Activated CD8-positive, alpha-beta memory T cell treated with anti-CD3 and anti-CD28 coated beads, Interleukin-2, amount 50 U/mL, for 24 hours (primary cell): ENCODE data around the gene FUT4.
"Not testable (repeated sequence)": the region's sequence is repeated elsewhere in the genome, so short reads cannot be mapped to it uniquely, and the experiment has no call there.

Source experiments
- DNase-seq: peaks from one replicate; pipeline ENCODE4 v3.0.0-alpha.2; 2020; ENCODE audit errors: extremely low read depth

FUT4 gene

DNA sequence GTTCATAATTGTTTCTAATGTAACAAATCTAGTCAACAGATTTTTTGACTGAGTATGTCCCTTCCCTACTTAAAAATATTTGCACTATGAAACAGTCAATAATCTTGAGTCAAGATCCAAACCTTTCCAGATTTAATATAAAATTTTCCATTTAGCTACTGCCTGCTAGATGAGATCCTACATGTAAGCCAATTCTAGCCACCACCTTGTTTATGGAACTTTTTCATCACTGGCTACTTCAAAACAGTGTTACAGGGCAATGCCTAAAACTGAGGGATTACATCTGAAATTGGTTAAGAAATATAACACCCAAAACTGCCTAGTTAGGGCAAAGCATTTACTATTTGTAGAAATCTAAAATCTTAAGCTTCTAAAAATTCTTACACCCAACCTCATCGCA lies 10.5 kb upstream of the FUT4 start:
- no peak for DNase-seq

GRCh38 chr11:94533696-94534630 lies 9.8 kb upstream of the FUT4 start:
- no peak for DNase-seq

DNA sequence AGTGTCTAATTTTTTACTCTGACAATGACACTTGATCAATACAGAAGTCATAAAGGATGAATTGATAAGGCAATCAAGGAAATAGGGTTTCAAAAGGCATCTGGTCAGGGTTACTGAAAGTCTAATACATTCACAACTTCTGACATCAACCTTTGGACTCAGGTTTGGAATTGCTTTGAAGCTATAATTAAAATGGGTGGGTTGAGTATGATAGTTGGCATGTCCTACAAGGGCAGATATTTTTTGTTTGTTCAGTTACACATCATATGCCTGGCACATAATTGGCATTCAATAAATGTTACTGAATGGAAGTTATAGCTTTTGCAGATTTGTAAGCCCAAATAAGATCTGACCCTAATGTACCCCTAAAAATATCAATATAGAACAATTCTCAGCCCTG lies 7.3 kb upstream of the FUT4 start:
- DNase-seq: no peak

GRCh38 chr11:94537031-94537600 lies 6.6 kb upstream of the FUT4 start:
- no peak for DNase-seq

- no peak for DNase-seq
Observed at GRCh38 chr11:94539420-94539819, 4.3 kb upstream of the FUT4 start.

GRCh38 chr11:94544646-94545263 lies 1.0 kb downstream of the FUT4 start:
- no peak for DNase-seq

DNA sequence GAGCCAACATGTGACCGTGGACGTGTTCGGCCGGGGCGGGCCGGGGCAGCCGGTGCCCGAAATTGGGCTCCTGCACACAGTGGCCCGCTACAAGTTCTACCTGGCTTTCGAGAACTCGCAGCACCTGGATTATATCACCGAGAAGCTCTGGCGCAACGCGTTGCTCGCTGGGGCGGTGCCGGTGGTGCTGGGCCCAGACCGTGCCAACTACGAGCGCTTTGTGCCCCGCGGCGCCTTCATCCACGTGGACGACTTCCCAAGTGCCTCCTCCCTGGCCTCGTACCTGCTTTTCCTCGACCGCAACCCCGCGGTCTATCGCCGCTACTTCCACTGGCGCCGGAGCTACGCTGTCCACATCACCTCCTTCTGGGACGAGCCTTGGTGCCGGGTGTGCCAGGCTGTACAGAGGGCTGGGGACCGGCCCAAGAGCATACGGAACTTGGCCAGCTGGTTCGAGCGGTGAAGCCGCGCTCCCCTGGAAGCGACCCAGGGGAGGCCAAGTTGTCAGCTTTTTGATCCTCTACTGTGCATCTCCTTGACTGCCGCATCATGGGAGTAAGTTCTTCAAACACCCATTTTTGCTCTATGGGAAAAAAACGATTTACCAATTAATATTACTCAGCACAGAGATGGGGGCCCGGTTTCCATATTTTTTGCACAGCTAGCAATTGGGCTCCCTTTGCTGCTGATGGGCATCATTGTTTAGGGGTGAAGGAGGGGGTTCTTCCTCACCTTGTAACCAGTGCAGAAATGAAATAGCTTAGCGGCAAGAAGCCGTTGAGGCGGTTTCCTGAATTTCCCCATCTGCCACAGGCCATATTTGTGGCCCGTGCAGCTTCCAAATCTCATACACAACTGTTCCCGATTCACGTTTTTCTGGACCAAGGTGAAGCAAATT lies 1.8 kb downstream of the FUT4 start:
- DNase-seq: no peak

- no peak for DNase-seq
Observed at GRCh38 chr11:94546162-94546470, 2.4 kb downstream of the FUT4 start.

GRCh38 chr11:94546886-94547285 lies 3.2 kb downstream of the FUT4 start:
- DNase-seq: no peak

DNA sequence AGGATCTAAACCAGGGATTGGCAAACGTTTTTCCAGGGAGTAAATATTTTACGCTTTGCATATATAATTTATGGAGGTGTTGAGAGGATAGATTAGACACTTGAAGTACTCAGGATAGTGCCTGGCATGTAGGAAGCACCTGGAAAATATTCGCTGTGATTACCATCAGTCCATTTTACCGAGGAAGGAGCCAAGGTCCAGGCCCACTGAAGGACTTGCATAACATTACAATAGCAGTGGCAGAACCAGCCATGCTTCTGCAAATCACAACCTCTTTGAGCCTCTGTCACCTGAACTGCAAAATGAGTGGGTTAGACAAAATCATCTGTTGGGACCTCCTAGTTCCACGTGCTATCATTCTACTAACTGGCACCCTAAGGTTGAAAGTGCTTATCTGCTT lies 5.4 kb downstream of the FUT4 start:
- no peak for DNase-seq

GRCh38 chr11:94550513-94550912 lies 6.8 kb downstream of the FUT4 start:
- no peak for DNase-seq

DNA sequence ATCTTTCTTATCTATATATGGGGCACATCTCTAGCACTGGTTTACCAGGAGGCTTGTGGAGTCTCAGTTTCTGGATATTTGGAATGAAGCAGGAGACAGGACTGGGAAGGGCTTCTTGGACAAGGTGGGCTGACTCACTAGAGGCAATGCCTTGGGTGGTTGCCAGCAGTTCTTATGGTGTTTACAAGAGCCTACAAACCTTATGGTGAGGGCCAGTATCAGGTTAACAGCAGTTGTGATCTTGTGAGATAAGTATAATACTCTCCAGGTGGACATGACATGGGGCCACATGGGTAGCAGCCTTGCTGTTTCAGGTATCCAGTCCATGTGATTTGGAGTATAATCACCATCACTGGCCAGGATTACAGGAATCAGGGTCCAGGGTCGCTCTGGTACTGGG lies 10.2 kb downstream of the FUT4 start:
- DNase-seq: no peak

DNA sequence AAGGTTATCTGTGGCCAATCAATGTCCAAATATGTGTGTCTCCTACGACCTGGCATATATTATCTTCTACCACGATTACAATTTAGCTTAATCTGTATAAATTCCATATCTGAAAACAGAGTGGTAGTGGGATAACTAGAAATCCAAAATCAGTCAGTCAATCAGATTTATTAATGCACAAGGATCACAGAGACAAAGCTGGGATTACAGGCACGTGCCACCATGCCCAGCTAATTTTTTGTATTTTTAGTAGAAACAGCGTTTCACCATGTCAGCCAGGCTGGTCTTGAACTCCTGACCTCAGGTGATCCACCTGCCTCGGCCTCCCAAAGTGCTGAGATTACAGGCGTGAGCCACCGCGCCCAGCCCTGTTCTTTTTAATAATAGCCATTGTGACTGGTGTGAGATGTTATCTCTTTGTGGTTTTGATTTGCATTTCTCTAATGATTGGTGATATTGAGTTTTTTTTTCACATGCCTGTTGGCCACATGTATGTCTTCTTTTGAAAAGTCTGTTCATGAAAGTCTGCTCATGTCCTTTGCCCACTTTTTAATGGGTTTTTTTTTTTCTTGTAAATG lies 12.1 kb downstream of the FUT4 start:
- DNase-seq: not testable (repeated sequence)

DNA sequence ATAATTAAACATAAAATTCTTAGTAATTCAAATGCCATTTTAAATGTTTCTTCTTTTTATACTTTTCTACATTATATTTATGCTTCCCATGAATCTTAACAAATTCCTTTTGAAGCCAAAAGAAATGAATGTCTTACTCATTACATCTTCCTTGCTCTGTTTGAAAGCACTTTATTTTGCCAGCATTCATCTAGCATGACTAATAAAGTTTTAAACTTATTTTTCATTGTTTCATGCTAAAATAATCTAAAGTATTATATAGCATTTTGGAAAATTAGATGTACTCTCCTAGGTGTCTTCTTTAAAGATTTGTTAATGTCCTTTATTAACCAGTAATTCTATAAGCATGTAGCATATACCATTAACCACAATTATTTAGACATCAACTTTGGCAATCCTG lies 13.7 kb downstream of the FUT4 start:
- no peak for DNase-seq

GRCh38 chr11:94557992-94558391 lies 14.3 kb downstream of the FUT4 start:
- no peak for DNase-seq

GRCh38 chr11:94558468-94558867 lies 14.7 kb downstream of the FUT4 start:
- DNase-seq: no peak

- DNase-seq: no peak
Observed at GRCh38 chr11:94558932-94559331, 15.2 kb downstream of the FUT4 start.

DNA sequence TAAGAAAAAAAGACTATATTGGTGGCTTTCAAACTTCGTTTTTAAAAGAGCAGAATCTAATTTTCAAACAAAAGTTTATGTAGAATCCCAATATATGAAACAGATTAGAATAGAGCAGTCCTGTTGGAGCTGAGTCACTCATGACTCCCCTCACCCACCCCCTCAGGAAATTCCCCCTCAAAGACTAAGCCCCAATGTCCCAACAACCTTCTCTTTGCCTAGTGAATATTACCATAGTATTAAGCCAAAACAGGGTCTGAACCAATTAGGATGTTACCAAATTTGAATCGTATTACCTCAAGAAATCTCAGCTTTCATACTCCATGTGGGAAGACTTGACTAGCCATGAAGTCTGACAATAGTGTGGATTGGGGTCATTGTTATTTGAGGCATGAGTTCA lies 15.6 kb downstream of the FUT4 start:
- no peak for DNase-seq

- DNase-seq: no peak
Observed at GRCh38 chr11:94560834-94561233, 17.1 kb downstream of the FUT4 start.

- no peak for DNase-seq
Observed at GRCh38 chr11:94563176-94563847, 19.6 kb downstream of the FUT4 start.

GRCh38 chr11:94563848-94564467 lies 20.2 kb downstream of the FUT4 start:
- no peak for DNase-seq
